HG02852 (cell line): Measurements from ENCODE around the gene ATG3.
"Not testable (repeated sequence)": the region's sequence is repeated elsewhere in the genome, so short reads cannot be mapped to it uniquely, and the experiment has no call there.

ENCODE experiments used
- ATAC-seq: cut with Tn5 transposase; IDR thresholded peaks from one replicate; pipeline ENCODE4 v1.9.1; 2021; ENCODE audit warnings: mild to moderate bottlenecking, moderate library complexity; ENCODE audit not compliant: unreplicated experiment

Gene ATG3

DNA sequence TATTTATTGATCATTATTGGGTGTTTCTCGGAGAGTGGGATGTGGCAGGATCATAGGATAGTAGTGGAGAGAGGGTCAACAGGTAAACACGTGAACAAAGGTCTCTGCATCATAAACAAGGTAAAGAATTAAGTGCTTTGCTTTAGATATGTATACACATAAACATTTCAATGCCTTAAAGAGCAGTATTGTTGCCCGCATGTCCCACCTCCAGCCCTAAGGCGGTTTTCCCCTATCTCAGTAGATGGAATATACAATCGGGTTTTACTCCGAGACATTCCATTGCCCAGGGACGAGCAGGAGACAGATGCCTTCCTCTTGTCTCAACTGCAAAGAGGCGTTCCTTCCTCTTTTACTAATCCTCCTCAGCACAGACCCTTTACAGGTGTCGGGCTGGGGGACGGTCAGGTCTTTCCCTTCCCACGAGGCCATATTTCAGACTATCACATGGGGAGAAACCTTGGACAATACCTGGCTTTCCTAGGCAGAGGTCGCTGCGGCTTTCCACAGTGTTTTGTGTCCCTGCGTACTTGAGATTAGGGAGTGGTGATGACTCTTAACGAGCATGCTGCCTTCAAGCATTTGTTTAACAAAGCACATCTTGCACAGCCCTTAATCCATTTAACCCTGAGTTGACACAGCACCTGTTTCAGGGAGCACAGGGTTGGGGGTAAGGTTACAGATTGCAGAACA lies 2.6 kb upstream of the ATG3 start:
- ATAC-seq = not testable (repeated sequence)

- ATAC-seq = peak; percentile 47
Measured at GRCh38 chr3:112561484-112561733, 353 bp downstream of the ATG3 start.

DNA sequence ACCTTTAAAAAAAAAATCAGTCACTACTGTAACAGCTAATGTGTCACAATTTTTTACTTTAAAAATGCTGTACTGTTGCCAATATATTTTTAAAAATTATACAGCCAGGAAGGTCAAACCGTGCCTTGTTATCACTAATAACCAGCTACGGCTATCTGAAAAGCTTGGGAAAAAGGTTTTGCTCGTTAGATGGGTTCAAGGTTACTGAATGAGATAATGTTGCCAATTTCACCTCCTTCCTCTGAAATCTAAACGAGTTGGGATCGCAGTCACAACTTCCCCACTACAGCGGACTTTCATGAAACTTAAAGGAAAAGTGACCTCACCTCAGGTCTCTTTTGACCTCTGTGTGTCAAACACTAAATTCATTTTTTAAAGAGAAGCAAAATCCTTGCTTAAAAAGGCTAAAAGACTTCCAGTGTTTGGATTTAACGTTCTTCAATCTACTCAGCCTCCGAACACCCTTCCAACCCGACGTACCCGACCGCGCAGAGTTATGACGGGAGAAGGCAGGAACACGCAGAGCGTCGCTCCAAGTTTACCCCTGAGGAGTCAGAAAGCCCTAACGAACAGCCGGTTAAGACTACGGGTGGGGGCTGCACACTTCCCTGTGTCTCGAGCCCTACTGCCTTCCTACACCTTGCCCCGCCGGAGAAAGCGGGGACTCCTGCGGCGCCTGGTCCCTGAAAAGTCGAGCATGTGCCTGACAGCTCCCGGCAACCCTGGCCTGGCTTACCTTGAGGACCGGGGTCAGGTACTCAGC lies 860 bp downstream of the ATG3 start:
- ATAC-seq = peak; percentile 21

GRCh38 chr3:112560307-112560706 lies 1.5 kb downstream of the ATG3 start:
- no peak for ATAC-seq

DNA sequence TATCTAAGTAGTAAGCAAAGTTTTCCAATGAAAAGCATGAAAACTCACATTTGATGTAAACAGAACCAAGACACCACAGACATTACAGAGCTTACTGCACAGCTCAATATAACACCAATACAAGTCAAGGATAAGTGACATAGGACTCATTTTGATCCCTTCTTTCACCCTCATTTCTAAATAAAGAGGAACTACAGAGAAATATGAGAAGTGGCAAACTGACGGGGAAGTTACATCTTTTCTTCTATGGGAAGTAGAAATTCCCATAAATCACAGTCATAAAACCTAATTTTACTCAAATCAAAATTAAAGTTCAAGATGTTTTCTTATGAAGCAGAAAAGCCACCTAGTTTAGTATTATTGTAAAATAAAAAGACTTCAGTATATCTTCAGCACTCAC lies 3.8 kb downstream of the ATG3 start:
- ATAC-seq = no peak

DNA sequence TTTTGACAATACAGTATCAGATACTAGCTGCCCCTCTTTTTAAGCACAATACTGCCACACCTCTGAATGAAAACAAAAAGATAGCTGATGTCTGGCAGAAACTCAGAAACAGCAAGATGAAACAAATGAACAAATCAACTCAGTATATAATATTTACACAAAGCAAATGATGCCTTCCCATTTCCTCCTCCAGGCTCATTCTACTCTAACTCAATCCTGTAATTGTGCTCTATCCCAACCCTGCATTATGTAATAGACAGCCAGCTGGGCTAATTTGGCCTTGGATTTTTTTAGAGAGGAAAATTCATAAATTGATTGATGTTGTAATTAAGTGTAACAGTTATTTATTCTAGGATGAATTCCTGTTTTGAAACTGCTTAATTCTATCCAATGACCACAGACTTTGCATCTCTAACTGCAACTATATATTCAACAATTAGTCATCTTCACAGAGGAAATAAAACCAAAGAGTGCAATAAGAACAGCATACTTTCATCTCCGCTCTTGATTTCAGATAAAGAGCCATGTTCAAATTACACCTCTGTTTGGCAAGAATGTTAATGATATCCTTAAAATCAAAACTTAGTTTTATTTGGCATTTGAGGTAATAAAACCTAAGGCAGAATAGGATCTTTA lies 6.1 kb downstream of the ATG3 start:
- no peak for ATAC-seq

GRCh38 chr3:112550859-112551258 lies 10.9 kb downstream of the ATG3 start:
- ATAC-seq = no peak

- ATAC-seq = no peak
Measured at GRCh38 chr3:112546216-112546759, 15.5 kb downstream of the ATG3 start.

GRCh38 chr3:112539825-112540650 lies 21.7 kb downstream of the ATG3 start:
- ATAC-seq = peak; percentile 98

- no peak for ATAC-seq
Measured at GRCh38 chr3:112531358-112531781, 30.4 kb downstream of the ATG3 start.

DNA sequence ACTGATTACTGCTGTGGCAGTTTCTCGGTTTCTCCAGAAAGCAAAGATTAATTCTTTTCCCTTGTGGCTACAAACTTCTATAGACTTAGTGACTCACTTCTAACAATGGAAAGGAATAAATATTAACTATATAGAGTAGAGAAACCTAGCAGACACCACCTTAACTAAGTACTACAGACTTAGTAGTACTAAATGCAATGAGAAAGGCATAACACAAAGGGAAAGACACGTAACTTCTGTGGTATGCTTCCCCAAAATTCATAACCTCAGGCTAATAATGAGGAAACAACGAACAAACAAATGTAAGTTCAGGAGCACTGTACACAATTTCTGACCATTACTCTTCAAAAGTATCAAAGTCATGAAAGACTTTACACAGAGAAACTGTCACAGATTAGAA lies 31.2 kb downstream of the ATG3 start:
- no peak for ATAC-seq

- ATAC-seq = not testable (repeated sequence)
Measured at GRCh38 chr3:112524127-112524526, 37.6 kb downstream of the ATG3 start.

DNA sequence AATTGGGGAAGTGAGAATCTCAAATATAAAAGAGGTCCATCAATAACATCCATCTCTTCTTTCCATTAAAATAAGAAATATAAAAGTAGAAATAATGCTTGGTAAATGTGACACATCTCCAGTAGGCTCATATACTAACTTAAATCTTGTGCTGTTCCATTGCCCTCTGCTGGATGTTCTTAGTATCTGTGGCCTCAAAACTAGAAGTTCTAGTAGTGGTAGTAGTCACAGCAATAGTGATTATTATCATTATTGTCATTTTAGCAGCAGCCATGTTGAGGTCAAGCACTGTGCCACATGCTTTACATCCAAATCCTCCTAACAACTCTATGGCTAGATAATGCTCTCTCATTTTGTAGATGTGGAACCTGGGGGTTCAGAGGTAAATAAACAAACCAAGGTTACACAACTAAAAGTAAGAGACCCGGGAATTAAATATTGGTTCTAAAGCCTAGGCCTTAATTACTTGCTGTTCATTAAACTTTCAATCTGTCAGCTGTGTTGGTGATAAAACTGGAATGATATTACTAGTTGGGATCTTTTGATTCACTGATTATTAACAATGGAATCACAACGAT lies 42.2 kb downstream of the ATG3 start:
- peak; percentile 49 for ATAC-seq

- not testable (repeated sequence) for ATAC-seq
Measured at GRCh38 chr3:112518970-112519369, 42.8 kb downstream of the ATG3 start.

DNA sequence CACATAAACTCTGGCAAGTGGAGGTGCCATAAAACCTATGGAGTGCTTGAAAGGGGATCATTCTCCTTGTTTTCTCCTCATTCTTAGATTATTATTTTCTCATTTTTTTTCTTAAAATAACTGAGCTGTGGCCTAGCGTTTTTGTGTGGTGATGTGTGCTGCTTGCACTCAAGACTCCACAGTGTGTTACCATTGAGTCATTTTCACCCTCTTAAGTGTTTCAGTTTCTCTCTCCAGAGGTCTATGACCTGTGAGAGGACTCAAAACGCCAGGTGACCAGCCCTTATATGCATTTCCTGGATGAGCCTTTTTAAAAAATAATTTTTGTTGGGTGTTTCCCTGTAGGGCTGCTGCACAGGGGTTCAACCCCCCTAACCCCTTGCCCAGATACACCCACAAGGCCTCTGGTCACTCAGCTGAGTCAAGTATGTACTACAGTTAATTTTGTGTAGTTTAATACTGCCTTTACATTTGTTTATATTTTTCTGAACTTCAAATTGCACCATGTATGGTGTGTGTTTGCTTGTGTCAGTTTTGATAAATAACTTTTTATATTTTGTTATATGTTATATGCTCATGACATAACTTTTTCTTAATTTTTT lies 47.1 kb downstream of the ATG3 start:
- peak; percentile 100 for ATAC-seq

GRCh38 chr3:112512320-112512719 lies 49.4 kb downstream of the ATG3 start:
- ATAC-seq = no peak

DNA sequence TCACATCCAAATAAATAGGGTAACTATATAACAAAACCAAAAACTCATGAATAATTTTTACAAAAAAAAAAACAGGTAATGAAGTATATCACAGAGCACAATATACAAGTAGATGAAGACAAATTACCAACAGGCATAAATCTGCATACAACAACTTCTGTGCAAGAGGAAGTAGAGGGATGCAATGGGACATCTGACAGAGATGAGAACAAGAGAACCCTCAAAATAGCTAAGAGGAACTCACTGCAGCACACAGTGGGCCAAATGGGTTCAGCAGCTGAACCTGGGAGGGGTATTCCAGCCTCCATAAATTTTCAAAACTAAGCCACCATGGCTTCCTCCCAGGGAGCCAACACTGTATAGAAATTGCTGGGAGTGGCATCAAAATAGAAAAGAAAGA lies 52.9 kb downstream of the ATG3 start:
- no peak for ATAC-seq

GRCh38 chr3:112508261-112508660 lies 53.5 kb downstream of the ATG3 start:
- no peak for ATAC-seq

GRCh38 chr3:112505907-112506306 lies 55.9 kb downstream of the ATG3 start:
- no peak for ATAC-seq

DNA sequence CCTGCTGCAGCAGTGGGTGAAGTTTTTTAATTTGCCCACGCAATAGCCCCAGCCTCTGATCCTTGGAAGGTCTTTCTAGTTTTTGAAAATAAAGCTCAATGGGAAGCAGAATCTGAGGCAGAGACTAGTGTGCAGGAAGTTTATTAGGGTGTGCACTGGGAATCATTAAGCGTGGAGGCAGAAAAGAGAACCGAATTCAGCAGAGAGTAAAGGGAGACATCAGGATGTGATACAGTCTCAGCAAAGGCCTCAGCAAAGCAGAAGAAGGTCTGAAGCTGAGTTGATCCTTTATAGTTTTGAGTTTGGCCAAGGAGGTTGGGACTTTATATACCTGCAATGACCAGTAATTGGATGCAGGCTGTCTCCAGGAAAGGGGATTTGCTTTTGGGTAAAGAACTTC lies 57.6 kb downstream of the ATG3 start:
- no peak for ATAC-seq
